ENCODE results near the gene OR6C2.
"Not testable (repeated sequence)": the region's sequence is repeated elsewhere in the genome, so short reads cannot be mapped to it uniquely, and the experiment has no call there.

- not testable (repeated sequence) for TF ChIP-seq CTCF, POLR2A (IDR thresholded peaks at IDR 0.05)
Observed at GRCh38 chr12:55414396-55414823, 29.5 kb upstream of the OR6C2 start.

Measured in right lobe of liver (tissue), 4 donors.